Prostate gland (tissue), 2 donors: ENCODE measurements around the gene TOM1L2.

Experiments used
- CTCF ChIP-seq, 4 experiments: fragments of 200-600 bp in 2 of 4; fragments of 450-650 bp in 2 of 4; sonication (generic) in 2 of 4; IDR thresholded peaks; 1 replicate in 3 of 4; 2 replicates in 1 of 4; pipeline ENCODE4 v1.5.1; 2016 to 2019; ENCODE audit warnings: antibody characterized with exemption in 4 of 4, mild to moderate bottlenecking in 2 of 4, moderate library complexity in 2 of 4
- POLR2A ChIP-seq: fragments of 450-650 bp; IDR thresholded peaks from one replicate; pipeline ENCODE4 v1.6.1; 2016; ENCODE audit warnings: antibody characterized with exemption, mild to moderate bottlenecking
- POLR2AphosphoS5 ChIP-seq: sonication (generic); formaldehyde crosslinking; IDR thresholded peaks from one replicate; pipeline ENCODE4 v1.6.1; 2017; ENCODE audit warnings: antibody characterized with exemption

DNA sequence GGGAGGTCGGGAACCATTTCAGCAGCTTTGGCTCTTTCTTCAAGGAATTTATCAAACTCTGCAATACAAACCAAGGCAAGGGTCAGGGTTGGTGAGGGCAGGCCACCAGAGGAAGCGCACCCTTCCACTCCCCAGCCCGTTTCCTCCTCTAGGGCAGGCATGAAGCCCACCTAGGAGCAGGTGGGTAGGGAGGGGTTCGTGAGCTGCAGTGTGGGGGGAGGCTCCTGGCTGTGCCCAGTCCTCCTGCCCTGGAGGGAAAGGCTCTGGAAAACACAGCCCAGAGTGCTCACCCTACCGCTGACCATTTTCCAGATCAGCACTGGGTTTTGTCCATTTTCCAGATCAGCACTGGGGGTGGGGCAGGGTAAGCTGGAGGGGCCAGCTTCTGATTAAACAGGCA lies 124.5 kb downstream of the TOM1L2 start:
- TF ChIP-seq POLR2A = no peak
- TF ChIP-seq CTCF (IDR thresholded peaks at IDR 0.05) = no peak
- no peak for TF ChIP-seq POLR2AphosphoS5
